Measurements from ENCODE around the gene FCHSD2.
"Not testable (repeated sequence)": the region's sequence is repeated elsewhere in the genome, so short reads cannot be mapped to it uniquely, and the experiment has no call there.

Gene FCHSD2

DNA sequence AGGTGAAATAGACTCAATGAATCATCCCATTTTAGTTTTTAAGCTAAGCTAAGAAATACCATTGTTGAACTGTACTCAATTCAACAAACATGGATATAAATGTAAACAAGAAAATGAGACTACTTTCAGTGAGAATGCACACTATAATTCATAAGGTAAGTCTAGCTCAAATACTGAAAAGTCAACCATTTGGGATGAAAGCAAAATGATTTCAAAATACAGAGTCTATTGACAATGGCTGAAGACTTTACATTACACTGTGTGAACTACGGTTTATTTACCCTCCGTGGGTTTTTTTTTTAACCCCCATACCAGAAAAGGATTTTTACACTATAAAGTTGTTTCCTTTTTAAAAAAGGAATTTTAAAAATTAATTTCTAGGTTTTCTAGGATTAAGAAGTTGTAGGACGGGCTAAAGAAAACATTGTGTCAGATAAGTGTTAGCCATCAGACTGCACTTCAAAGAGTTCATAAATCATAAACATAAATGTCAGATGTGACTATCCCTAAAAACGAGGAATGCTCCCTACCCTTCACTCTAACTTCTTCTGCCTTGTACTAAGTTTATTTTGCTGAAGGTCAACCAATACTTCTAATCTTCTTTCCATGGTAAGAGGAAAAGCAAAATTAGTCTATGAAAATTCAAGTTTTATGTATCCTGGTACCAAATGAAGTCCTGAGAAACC, 83.0 kb downstream of the FCHSD2 start:
- no peak for DNase-seq (ENCODE audit: low read depth)

DNA sequence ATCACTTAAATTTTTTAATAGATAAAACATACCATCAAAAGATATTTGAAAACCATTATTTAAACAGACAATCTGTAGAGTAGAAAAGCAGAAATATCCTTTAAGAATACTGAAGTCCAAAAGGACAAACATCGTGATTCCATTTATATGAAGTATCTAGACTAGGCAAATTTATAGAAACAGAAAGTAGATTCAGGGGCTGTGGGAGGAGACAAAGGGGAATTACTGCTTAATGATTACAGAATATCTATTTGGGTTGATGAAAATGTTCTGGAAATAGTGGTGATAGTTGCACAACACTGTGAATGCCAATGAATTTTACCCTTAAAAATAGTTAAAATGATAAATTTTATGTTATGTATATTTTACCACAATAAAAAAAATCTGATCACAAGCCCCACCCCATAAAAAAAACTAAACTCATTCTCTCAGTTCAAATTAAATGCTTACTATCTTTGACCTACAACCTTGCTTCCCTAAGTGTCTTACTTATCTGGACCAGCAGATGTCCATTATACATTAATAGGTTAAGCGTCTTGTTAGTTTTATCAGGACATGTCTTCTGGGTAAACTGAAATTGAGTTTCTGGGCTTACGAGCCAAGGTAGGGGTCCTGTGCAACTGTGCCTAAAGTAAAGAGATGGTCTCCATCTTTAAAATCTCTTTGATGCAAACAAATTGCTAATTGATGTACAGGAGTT, 86.3 kb downstream of the FCHSD2 start:
- DNase-seq (ENCODE audit: low read depth) = no peak

DNA sequence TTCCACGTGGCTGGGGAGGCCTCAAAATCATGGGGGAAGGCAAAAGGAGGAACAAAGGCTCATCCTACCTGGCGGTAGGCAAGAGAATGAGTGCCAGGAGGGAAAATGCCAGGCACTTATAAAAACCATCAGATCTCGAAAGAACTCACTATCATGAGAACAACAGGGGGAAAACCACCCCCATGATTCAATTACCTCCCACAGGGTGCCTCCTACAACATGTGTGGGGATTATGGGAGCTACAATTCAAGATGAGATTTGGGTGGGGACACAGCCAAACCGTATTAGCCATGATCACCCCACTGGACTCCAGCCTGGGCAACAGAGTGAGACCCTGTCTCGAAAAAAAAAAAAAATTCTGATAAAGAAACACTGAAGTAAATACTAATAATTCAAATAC, 87.1 kb downstream of the FCHSD2 start:
- DNase-seq (ENCODE audit: low read depth) = no peak

DNA sequence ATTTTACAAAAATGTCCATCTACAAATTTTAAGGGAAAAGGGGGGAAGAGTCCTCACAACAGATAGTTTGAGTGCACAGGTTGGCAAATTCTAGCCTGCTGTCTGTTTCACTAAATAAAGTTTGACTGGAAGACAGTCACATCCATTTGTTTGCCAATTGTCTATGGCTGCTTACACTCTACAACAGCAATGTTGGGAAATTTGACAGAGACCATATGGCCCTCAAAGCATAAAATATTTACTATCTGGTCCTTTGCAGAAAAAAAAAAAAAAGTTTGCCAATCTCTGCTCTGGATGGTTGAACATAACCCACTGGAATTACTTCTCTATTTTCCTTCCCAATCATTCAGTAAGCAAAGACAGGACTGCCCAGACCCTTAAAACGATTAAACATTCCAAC, 88.2 kb downstream of the FCHSD2 start:
- DNase-seq (ENCODE audit: low read depth) = no peak

DNA sequence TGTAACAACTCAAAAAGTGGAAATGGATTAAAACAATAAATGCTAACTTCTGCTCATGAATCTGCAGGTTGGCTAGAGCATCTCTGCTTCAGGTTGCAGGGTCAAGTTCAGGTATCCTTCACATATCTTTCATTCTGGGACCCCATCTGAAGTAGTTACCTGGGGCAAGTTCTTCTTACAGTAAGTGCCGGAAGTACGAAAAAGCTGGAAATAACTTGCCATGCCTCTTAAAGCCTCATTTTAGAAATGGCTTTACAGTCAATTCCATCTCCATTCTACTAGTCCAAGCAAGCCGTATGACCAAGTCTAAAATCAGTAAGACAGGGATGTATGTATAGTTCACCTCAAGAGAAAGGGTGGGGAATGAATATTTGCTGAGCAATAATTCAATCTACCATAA, 93.7 kb downstream of the FCHSD2 start:
- DNase-seq (ENCODE audit: low read depth) = no peak

DNA sequence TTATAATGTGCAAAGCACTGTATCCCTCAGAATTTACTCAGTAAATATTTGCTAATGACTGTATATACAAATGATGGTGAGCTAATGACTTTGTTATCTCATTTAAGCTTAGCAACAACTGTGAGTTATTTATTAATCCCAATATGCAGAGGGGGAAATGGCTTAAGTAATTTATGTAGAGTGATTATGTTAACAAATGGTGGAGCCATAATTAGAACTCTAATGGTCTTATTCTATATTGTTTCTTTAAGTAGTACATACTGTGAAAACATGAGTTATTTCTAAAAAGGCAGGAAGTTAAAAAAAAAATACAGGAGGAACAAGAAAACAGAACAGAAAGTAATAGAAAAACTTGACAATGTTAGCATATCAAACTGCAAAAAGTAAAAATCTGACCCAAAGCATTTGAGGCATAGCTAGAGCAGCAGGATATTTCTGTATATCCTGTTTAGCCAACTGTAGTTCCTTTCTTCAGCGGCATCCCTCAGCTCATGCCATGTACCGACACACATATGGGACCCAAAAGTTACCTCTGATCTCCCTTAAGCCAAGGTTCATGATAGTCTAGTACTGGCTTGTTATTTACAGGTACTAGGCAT, 94.2 kb downstream of the FCHSD2 start:
- DNase-seq (ENCODE audit: low read depth) = no peak

DNA sequence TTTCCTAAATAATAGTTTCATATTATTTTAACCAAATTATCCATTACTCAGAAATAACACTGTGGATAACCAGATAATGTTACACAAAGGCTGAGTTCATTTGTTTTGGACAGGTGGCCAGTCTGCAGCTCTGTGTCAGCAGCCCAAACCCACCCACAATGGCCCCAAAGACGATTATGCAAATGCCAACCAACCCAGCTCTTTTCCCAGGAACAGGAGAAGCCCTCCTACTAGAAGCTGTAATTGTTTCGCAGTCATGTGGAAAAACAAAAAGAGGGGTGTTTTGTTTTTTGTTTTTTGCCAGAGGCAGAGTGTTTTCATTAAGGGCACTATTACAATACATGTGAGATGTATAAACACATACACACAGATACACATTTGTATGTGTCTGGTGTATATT, 102.1 kb downstream of the FCHSD2 start:
- DNase-seq (ENCODE audit: low read depth) = no peak

DNA sequence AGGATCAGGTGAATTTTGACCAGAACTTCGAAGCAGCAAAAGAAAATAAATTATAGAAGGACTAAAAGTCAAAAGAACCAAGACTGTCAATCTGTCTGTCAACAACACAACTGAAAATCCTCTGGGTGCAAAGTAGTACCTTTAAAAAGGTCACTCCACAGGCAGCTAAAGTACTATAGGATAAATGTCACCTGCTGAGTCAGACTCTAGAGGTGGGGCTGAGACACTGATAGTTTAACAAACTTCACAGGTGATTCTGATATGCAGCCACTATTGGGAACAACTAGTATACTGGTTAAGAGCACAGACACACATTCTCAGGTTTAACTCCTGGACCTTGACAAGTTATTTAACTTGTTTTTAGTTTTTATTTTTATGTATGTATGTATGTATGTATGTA, 107.3 kb downstream of the FCHSD2 start:
- DNase-seq (ENCODE audit: low read depth) = no peak

DNA sequence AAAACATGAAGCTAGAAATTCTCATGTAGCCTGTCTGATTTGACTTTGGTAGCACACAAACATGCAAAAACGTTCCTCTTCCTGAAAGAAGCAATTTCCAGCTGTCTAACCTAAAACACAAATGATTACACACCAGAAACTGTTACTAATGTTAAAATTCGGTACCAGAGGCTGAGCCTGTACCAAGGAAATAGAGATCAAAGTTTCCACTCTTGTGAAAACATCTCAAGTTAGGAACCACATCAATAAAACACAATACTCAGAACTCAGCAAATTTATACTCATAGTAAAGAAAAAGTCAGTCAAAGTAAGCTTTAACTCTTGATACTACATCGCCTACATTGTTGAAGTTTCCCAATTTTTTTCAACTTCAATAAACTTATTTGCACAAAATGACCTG, 107.8 kb downstream of the FCHSD2 start:
- DNase-seq (ENCODE audit: low read depth) = no peak

DNA sequence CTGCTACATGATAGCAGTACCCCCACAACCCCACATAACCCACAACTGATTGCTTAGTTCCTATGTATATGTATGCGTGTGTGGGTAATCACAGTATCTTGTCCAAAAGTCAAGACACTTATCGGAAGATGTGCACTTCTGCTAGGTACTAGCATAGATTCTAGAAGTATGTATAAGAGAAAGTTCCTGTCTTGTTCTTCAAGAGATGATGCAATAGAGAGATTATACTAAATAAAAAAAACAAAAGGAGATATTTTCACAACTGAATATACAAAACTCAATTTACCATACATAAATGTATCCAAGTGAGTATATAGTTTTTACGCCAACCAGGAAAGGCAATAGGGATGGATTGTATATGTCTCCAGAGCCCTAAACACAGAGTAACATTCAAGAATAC, 112.0 kb downstream of the FCHSD2 start:
- DNase-seq (ENCODE audit: low read depth) = no peak

DNA sequence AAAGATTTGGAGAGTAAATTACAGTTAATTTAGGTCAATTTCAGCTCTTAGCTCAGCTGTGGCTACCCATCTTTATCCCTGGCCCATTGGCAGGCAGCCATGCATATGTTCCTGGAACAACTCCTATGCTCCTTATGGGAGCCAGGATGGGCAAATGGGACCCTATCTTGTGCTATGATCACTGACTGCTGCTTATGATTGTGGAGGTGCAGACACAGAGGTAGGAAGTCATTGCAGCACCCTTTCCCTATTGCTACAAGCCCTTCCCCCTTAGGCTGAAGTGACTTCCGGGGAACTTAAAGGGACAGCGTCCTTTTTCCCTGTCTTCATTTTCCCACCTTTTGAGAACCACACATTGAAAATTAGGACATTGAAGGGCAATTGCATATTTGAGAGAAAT, 112.7 kb downstream of the FCHSD2 start:
- no peak for DNase-seq (ENCODE audit: low read depth)

DNA sequence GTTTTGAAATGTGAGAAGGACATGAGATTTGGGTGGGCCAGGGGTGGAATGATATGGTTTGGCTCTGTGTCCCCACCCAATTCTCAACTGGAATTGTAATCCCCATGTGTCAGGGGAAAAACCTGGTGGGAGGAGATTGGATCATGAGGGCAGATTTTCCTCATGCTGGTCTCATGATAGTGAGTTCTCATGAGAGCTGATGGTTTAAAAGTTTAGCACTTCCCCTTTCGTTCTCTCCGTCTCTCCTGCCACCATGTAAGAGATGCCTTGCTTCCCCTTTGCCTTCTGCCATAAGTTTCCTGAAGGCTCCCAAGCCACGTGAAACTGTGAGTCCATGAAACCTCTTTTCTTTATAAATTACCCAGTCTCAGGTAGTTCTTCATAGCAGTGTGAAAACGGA, 113.5 kb downstream of the FCHSD2 start:
- DNase-seq (ENCODE audit: low read depth) = no peak

DNA sequence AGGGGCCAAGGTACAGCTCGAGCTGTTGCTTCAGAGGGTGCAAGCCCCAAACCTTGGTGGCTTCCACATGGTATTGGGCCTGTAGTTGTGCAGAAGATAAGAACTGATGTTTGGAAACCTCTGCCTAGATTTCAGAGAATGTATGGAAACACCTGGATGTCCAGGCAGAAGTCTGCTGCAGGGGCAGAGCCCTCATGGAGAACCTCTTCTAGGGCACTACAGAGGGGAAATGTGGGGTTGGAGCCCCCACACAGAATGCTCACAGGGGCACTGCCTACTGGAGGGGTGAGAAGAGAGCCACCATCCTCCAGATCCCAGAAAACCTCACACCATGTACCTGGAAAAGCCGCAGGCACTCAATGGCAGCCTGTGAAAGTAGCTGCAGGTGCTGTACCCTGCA, 114.3 kb downstream of the FCHSD2 start:
- not testable (repeated sequence) for DNase-seq (ENCODE audit: low read depth)

DNA sequence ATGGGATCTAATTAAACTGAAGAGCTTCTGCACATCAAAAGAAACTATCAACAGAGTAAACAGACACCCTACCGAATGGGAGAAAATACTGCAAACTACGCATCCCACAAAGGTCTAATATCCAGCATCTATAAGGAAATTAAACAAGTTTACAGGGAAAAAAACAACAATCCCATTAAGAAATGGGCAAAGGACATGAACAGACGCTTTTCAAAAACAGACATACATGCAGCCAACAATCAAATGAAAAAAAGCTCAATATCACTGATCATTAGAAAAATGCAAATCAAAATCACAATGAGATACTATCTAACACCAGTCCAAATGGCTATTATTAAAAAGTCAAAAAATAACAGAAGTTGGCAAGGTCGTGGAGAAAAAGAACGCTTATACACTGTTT, 117.5 kb downstream of the FCHSD2 start:
- no peak for DNase-seq (ENCODE audit: low read depth)

DNA sequence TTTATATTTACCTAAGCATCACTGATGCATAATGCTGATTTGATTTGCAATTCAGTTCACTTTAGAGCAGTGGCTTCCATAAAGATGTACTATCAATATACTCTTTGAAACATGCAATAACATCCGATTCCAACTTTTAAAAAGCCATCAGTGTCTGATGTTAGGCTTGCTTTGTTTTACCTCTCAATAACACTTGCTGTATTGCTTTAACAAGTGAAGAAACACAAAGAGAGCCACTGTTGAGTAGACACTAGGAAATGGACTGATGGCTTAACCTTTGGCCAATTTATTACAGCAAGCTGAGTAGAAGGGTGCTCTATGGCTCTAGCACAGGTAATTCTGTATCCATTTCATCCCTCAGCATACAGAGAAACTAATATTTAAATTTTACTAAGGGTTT, 122.1 kb downstream of the FCHSD2 start:
- DNase-seq (ENCODE audit: low read depth) = no peak

DNA sequence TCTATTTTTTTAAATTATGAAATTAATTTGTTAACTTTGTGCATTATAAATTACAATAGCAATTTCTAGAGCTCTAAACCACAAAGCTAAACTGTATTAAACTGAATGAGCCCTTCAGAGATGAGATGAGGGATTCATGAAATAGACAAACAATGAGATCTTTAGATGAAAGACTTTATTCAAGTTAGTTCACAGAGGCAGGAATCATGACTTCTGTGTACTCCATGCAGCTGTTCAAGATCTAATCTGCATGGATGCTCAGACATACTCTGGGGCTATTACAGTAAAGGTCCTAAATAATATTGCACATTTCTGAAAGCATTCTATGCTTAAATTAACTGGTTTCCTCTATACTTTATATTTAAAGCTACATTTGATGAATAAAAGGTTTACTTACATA, 122.7 kb downstream of the FCHSD2 start:
- no peak for DNase-seq (ENCODE audit: low read depth)

DNA sequence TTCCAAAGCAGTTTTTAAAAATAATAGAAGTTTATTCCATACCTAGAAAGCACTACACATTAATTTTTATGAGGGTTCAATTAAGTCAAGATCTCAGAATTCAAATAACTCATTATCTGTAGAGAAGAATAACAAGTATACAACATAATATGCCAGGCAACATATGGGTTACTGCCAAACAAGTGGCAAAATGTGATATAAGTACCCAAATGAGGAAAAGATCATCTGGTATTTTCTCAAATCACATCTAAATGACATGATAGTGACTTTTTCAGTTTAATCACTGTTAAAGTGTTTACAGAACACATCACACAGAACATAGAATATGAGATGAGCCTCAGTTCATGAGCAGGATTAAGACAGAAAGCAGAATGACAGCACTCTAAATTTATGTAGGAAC, 123.3 kb downstream of the FCHSD2 start:
- no peak for DNase-seq (ENCODE audit: low read depth)

DNA sequence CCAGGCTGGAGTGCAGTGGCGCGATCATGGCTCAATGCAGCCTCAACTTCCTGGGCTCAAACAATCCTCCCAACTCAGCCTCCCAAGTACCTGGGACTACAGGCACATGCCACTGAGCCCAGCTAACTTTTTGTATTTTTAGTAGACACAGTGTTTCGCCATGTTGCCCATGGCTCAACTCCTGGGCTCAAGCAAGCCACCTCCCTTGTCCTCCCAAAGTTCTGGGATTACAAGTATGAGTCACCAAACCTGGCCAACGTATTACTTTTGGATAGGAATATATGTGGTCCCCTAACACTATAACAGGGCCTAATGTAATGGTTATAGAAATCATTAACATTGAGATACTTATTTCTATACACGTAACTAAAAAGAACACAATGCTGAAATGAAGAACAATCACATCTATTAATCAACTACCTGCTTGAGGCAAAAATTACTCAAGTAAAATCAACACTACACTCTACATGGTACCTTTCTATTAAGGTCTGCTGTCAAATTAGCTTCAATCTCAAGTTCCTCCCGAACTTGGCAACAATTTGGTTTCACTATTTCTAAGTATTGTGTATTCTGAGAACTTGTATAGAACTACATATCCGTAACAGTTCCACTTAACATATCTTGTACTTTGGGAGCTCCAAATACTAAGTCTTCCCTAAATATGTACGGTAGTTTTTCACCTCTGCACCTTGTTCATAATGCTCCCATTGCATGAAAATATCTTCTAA, 124.9 kb downstream of the FCHSD2 start:
- no peak for DNase-seq (ENCODE audit: low read depth)

DNA sequence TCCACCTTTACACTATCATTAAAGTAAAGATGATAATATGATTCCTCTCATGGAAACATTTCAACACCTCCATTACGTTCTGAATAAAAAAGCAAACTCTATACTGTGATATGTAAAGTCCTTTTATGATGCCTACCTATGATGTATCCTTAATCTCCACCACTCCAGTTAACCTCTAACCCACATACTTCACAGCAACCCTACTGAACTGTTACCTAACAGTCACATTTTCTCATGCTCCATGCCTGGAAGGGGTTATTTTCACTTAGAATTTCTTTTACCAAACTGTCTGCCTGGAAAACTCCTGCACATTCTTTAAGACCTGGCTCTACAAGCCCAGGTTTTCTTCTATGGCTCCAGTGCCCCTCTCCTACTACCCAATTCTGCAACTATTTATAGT, 129.1 kb downstream of the FCHSD2 start:
- no peak for DNase-seq (ENCODE audit: low read depth)

DNA sequence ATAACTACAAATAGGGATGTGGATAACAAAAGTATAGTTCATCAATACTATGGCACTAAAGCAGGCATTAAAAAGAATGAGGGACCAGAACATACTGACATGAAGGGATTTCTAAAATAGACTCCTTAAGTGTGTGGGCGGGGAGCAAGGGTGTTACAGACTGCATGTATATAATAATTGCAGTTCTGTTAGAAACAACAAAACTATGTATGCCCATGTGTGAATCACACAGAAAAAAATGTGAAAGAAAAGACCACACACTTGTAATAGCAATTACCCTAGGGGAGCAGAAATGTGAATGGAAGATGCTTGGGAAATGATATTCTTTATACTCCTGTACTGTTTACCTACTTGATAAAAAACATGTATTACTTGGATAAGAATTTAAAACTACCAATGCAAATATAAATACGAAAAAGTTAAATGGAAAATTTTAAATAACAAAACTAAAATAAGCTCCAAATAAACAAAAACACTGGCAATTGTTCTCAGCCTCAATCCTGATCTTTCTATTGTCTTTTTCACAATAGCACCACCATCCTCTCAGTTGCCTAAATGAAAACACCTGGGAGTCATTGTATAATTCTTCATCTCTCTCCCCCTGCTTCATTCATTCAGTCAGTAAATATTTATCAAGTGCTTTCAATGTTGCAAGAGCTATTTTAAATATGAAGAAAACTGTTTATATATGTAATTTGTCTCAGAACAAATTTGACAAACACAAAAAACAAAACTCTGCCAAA, 129.8 kb downstream of the FCHSD2 start:
- no peak for DNase-seq (ENCODE audit: low read depth)

DNA sequence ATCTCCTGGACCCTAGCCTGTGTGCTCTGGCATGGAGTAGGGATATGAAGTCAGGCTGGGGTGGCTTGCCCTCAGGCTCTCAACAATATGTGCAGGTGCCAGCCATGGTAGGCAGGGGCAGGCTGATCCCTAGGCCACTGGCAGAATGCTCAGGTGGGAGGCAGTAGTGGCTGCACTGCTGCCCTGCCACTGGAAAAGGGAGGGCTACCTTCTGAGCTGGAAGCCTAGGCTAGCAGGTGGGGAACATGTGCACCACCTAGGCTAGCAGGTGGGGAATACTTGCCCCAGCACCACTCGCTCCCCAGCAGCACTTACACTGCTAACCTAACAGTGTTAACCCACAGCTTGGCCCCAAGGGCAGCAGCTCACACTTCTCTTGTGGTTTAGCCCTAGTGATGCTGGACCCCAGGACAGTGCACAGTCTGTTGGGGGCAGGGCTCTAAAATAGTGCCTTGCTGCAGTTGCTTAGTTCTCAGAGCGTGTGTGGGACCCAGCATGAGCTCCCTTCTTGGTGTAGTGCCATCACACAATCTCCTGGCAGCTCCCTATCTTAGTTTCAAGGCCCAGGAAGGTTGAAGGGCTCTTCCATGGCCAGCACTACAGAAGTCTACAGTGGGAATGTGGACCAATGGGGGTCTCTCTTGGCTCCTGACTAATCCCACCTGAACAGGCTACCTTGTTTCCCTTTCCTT, 130.8 kb downstream of the FCHSD2 start:
- DNase-seq (ENCODE audit: low read depth) = no peak

DNA sequence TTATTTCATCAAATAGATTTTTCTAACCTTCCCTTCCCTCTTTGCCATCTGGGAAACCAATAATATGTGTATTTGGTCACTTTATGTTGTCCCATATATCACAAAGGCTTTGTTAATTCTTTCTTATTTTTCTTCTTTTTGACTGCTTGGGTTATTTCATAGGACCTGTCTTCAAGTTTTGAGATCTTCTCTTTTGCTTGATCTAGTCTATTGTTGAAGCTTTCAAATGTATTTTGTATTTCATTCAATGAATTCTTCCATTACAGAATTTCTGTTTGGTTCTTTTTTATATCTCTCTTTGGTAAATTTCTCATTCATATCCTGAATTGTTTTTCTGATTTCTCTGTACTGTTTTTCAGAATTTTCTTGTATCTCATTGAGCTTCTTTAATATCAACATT, 132.1 kb downstream of the FCHSD2 start:
- no peak for DNase-seq (ENCODE audit: low read depth)
